BJ (cell line): ENCODE data around the gene DDX18. TPM values are rescaled to one million over a fixed set of nuclear protein-coding genes. Genes with fewer than 3 reads are reported as not detected.
"Not testable (repeated sequence)": the region's sequence is repeated elsewhere in the genome, so short reads cannot be mapped to it uniquely, and the experiment has no call there.

Experiments used
- CTCF ChIA-PET: fragments of 350-600 bp; formaldehyde crosslinking; extraction: SDS; loops from one replicate; lab custom pipeline; 2021; ENCODE audit warnings: antibody characterized with exemption, inconsistent platforms; lab: Yijun Ruan, JAX
- POLR2A ChIA-PET: fragments of 300-600 bp; sonication (Branson Sonifier 250); formaldehyde crosslinking; extraction: SDS; loops from one replicate; lab custom pipeline; 2021; ENCODE audit warnings: antibody characterized with exemption; lab: Charles Lee
- DNase-seq: peaks from one replicate; pipeline ENCODE4 v3.0.0-alpha.2; 2011; ENCODE audit warnings: low read depth
- H3K27me3 ChIP-seq: 2 replicates; pipeline ENCODE4 v1.6.0; 2011; ENCODE audit warnings: low read length; ENCODE audit not compliant: control insufficient read depth, insufficient read depth
- H3K36me3 ChIP-seq: 2 replicates; pipeline ENCODE4 v1.5.1; 2011; ENCODE audit warnings: low read length; ENCODE audit not compliant: control insufficient read depth, insufficient read depth
- H3K4me3 ChIP-seq: 2 replicates; pipeline ENCODE4 v1.5.1; 2011; ENCODE audit warnings: low read depth, mild to moderate bottlenecking, control low read depth, low read length
- polyA plus RNA-seq: library from polyadenylated mRNA; depleted of rRNA; stranded (reverse); fragments of >200 nt; gene quantifications from 2 replicates; pipeline ENCODE4 v1.2.3, GENCODE V29; 2011
- TF ChIP-seq, protein P1 (sequence below): IDR thresholded peaks from 2 replicates; pipeline ENCODE4 v1.5.1; 2011; ENCODE audit warnings: low read depth, mild to moderate bottlenecking, control low read depth, inconsistent platforms, low read length, moderate library complexity; ENCODE audit not compliant: insufficient read depth

The DDX18 gene
- polyA plus RNA-seq, 1 experiment, result 30.9 TPM

DNA sequence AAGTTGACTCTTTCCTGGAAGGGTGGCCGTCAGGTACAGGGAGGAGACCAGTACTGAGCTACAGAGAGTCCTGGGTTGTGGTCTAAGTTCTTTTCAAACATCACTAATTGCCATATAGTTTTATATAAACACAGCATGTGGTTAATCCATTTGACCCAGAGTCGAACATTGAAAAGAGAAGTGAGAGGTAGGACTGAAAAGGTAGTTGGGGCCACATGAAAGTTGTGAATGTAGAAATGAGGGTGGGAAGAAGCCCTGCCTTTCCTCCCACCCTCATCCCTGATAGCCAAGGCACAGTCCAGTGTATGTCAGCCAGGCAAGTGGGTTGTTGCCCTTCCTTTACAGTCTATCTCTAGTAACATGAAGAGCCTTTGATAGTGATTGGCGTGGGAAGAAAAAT, 4.4 kb downstream of the DDX18 start:
- Histone ChIP-seq H3K27me3 (no peaks in the 10 kb centered on the region), H3K4me3 (no peak overlapping the region), H3K36me3 (peaks cover 13% of the 10 kb centered on the region)
- CTCF ChIA-PET, result interaction anchor here (2.8 kb wide), 1 partner anchor 184 kb away, joined by 7 read pairs; no protein-coding TSS in a partner anchor
- DNase-seq, result no peak
- POLR2A ChIA-PET, result no interaction called here
- TF ChIP-seq, protein P1, sequence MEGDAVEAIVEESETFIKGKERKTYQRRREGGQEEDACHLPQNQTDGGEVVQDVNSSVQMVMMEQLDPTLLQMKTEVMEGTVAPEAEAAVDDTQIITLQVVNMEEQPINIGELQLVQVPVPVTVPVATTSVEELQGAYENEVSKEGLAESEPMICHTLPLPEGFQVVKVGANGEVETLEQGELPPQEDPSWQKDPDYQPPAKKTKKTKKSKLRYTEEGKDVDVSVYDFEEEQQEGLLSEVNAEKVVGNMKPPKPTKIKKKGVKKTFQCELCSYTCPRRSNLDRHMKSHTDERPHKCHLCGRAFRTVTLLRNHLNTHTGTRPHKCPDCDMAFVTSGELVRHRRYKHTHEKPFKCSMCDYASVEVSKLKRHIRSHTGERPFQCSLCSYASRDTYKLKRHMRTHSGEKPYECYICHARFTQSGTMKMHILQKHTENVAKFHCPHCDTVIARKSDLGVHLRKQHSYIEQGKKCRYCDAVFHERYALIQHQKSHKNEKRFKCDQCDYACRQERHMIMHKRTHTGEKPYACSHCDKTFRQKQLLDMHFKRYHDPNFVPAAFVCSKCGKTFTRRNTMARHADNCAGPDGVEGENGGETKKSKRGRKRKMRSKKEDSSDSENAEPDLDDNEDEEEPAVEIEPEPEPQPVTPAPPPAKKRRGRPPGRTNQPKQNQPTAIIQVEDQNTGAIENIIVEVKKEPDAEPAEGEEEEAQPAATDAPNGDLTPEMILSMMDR, result no peak

DNA sequence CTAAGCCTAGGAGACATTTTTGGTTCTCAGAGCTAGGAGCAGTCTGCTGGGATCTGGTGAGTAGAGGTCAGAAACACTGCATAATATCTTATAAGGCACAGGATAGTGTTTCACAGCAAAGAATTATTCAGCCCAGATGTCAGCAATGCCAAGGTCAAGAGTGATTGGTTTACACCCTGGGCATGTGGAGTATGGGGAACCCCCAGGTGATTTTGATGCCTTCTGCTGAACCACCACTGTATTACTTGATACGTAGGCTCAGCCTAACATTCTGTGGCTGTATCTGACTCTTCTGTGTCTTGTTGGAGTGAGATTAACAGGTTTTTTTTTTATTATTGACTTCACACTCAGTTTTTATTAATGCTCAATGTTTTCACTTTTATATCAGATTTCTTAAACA, 6.0 kb downstream of the DDX18 start:
- Histone ChIP-seq H3K27me3 (no peaks in the 10 kb centered on the region), H3K36me3 (peaks cover 13% of the 10 kb centered on the region), H3K4me3 (no peak overlapping the region)
- ChIA-PET CTCF (interaction anchor here (1.3 to 2.8 kb wide), 3 partner anchors 13 to 183 kb away, joined by 3 to 7 read pairs (median 3); no protein-coding TSS in a partner anchor), POLR2A (no interaction called here)
- DNase-seq, result no peak
- TF ChIP-seq, protein P1, result no peak

DNA sequence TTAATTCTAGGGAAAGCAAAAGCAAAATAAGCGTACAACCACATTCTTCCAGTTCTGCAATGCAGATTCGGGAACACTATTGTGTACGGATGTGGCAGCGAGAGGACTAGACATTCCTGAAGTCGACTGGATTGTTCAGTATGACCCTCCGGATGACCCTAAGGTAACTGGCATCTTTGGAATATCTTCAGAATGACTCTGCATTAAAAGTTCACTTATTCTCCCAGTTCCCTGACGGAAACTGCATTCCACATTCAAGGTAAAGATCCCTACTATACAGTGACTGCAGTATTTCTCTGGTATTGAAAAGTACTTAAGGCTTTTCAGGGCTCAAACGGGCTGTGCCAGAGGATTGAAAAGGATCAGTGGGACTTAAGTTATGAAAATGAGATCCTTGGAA, 10.9 kb downstream of the DDX18 start:
- H3K36me3 ChIP-seq, result peaks cover 25% of the 10 kb centered on the region
- TF ChIP-seq, protein P1, result no peak
- no peak for DNase-seq
- H3K27me3 ChIP-seq, result no peaks in the 10 kb centered on the region
- H3K4me3 ChIP-seq, result no peak overlapping the region
- CTCF ChIA-PET, result interaction anchor here (1.0 to 3.1 kb wide), 4 partner anchors 10 to 179 kb away, joined by 3 to 12 read pairs (median 9); partner anchors contain the start of gene DDX18
- POLR2A ChIA-PET, result no interaction called here

DNA sequence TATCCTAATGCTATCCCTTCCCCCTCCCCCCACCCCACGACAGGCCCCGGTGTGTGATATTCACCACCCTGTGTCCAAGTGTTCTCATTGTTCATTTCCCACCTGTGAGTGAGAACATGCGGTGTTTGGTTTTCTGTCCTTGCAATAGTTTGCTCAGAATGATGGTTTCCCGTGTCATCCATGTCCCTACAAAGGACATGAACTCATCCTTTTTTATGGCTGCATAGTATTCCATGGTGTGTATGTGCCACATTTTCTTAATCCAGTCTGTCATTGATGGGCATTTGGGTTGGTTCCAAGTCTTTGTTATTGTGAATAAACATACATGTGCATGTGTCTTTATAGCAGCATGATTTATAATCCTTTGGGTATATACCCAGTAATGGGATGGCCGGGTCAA, 13.0 kb downstream of the DDX18 start:
- H3K27me3 ChIP-seq, DNase-seq, H3K4me3 ChIP-seq, POLR2A ChIA-PET: not testable (repeated sequence)
- CTCF ChIA-PET, result interaction anchor here (1.6 to 3.1 kb wide), 3 partner anchors 8 to 175 kb away, joined by 7 to 12 read pairs (median 11); partner anchors contain the start of gene DDX18
- H3K36me3 ChIP-seq, result peaks cover 19% of the 10 kb centered on the region

DNA sequence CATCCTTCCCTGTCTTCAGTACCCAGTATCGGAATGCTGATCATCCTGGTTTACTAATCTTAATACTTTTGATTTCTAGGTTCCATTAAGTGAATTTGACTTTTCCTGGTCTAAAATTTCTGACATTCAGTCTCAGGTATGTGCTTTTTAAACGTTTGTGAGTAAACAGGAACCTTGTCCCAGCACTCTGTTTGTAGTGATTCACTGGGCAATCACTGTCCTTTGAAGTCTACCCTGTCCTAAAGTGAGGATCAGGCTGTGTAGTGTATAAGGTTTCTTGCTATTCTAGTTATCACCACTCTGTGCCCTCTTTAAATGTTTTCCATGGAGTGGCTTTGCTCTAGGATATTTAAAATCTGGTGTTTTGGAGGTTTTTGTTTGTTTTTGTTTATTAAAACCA, 14.4 kb downstream of the DDX18 start:
- Histone ChIP-seq H3K27me3 (no peaks in the 10 kb centered on the region), H3K4me3 (no peak overlapping the region), H3K36me3 (peaks cover 18% of the 10 kb centered on the region)
- TF ChIP-seq, protein P1, result no peak
- no peak for DNase-seq
- ChIA-PET POLR2A (no interaction called here), CTCF (interaction anchor here (0.8 kb wide), 1 partner anchor 14 kb away, joined by 3 read pairs; the partner anchor contains the start of gene DDX18)

DNA sequence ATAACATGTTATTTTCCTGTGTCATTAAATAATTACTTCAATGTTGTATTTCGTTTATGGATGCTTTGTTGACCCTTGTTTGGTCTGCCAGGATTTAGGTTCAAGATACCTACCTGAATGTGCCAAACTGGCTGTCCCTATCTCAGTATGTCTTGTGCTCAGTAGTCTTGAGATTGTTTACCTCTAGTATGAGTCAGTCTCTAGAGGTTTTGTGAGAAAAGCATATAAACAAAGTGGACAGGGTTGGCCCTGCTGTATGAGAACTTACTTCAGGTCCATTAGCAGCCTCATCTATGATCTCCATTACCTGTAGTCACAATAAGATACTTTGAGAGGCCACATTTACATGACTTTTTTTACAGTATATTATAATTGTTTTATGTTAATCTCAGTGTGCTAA, 17.8 kb downstream of the DDX18 start:
- no peak overlapping the region for H3K4me3 ChIP-seq
- ChIA-PET CTCF (interaction anchor here (1.1 to 11.4 kb wide), 7 partner anchors 8 to 172 kb away, joined by 3 to 243 read pairs (median 5); partner anchors contain the start of gene DDX18), POLR2A (no interaction called here)
- TF ChIP-seq, protein P1, result no peak
- H3K27me3 ChIP-seq, result no peaks in the 10 kb centered on the region
- DNase-seq, result no peak
- peaks cover 10% of the 10 kb centered on the region for H3K36me3 ChIP-seq
